Liver (tissue), 9 donors: ENCODE data around the gene ATP6AP1. TPM values are rescaled to one million over a fixed set of nuclear protein-coding genes. Genes with fewer than 3 reads are reported as not detected.

Experiments used
- DNase-seq: peaks from one replicate; pipeline ENCODE4 v3.0.0-alpha.2; 2017; ENCODE audit warnings: low spot score
- H3K27ac ChIP-seq, 2 donors: one replicate each; pipeline ENCODE4 v1.7.0; 2013; ENCODE audit warnings: inconsistent platforms in 2 of 2, low read length in 2 of 2, control low read depth in 1 of 2, low read depth in 1 of 2, mild to moderate bottlenecking in 1 of 2
- H3K27me3 ChIP-seq, 4 donors: one replicate each; pipeline versions ENCODE4 v1.6.1 to v1.7.0; 2013; ENCODE audit warnings: low read length in 3 of 4, inconsistent platforms in 1 of 4, mild to moderate bottlenecking in 1 of 4, moderate library complexity in 1 of 4; ENCODE audit not compliant: control insufficient read depth in 4 of 4, insufficient read depth in 4 of 4
- H3K36me3 ChIP-seq, 4 donors: one replicate each; pipeline versions ENCODE4 v1.6.1 to v1.7.0; 2013; ENCODE audit warnings: low read length in 3 of 4, mild to moderate bottlenecking in 3 of 4, low read depth in 1 of 4, moderate library complexity in 1 of 4; ENCODE audit not compliant: control insufficient read depth in 4 of 4, insufficient read depth in 3 of 4
- H3K4me1 ChIP-seq, 4 donors: one replicate each; pipeline versions ENCODE4 v1.6.1 to v1.7.0; 2013; ENCODE audit warnings: low read length in 3 of 4, mild to moderate bottlenecking in 3 of 4, moderate library complexity in 1 of 4; ENCODE audit not compliant: control insufficient read depth in 4 of 4, insufficient read depth in 4 of 4
- H3K4me3 ChIP-seq, 3 donors: one replicate each; pipeline versions ENCODE4 v1.6.1 to v1.7.0; 2013; ENCODE audit warnings: low read length in 3 of 3, control low read depth in 1 of 3, low read depth in 1 of 3, mild to moderate bottlenecking in 1 of 3
- H3K9ac ChIP-seq, 2 donors: one replicate each; pipeline ENCODE4 v1.7.0; 2013; ENCODE audit warnings: low read length in 2 of 2, mild to moderate bottlenecking in 2 of 2, moderate library complexity in 2 of 2, control low read depth in 1 of 2, low read depth in 1 of 2
- H3K9me3 ChIP-seq, 4 donors: one replicate each; pipeline versions ENCODE4 v1.6.1 to v1.7.0; 2013; ENCODE audit warnings: low read length in 3 of 4; ENCODE audit not compliant: control insufficient read depth in 4 of 4
- ATF3 ChIP-seq: IDR thresholded peaks from 2 replicates; pipeline ENCODE4 v1.6.1; 2016; ENCODE audit warnings: antibody characterized with exemption
- CTCF ChIP-seq: fragments of 150-350 bp; IDR thresholded peaks from 2 replicates; pipeline ENCODE4 v1.5.1; 2017; ENCODE audit warnings: improper control_type of control experiment, low read depth, low read length; ENCODE audit not compliant: missing input control
- EGR1 ChIP-seq, 2 donors: IDR thresholded peaks; 2 replicates each; pipeline ENCODE4 v1.6.1; 2016 to 2018; ENCODE audit warnings: antibody characterized with exemption in 2 of 2, low read depth in 2 of 2
- FOXA1 ChIP-seq: IDR thresholded peaks from 2 replicates; pipeline ENCODE4 v1.6.1; 2016; ENCODE audit warnings: antibody characterized with exemption
- FOXA2 ChIP-seq: IDR thresholded peaks from 2 replicates; pipeline ENCODE4 v1.6.1; 2016; ENCODE audit warnings: antibody characterized with exemption
- GABPA ChIP-seq, 2 donors: IDR thresholded peaks in 1 of 2; conservative IDR thresholded peaks in 1 of 2; 2 replicates each; pipeline ENCODE4 v1.6.1; 2016; ENCODE audit warnings: antibody characterized with exemption in 2 of 2, mild to moderate bottlenecking in 1 of 2, moderate library complexity in 1 of 2
- HNF4A ChIP-seq, 2 donors: conservative IDR thresholded peaks; 2 replicates each; pipeline ENCODE4 v1.6.1; 2016; ENCODE audit warnings: antibody characterized with exemption in 2 of 2, mild to moderate bottlenecking in 2 of 2
- HNF4G ChIP-seq: IDR thresholded peaks from 2 replicates; pipeline ENCODE4 v1.6.1; 2016; ENCODE audit warnings: antibody characterized with exemption
- JUND ChIP-seq, 2 donors: IDR thresholded peaks; 2 replicates each; pipeline ENCODE4 v1.6.1; 2016; ENCODE audit warnings: antibody characterized with exemption in 2 of 2
- MAX ChIP-seq: IDR thresholded peaks from 2 replicates; pipeline ENCODE4 v1.6.1; 2016; ENCODE audit warnings: antibody characterized with exemption
- NR2F2 ChIP-seq: IDR thresholded peaks from 2 replicates; pipeline ENCODE4 v1.6.1; 2016; ENCODE audit warnings: antibody characterized with exemption
- REST ChIP-seq: IDR thresholded peaks from 2 replicates; pipeline ENCODE4 v1.6.1; 2016; ENCODE audit warnings: antibody characterized with exemption, mild to moderate bottlenecking
- RXRA ChIP-seq, 2 donors: IDR thresholded peaks; 2 replicates each; pipeline ENCODE4 v1.6.1; 2017 to 2018; ENCODE audit warnings: antibody characterized with exemption in 2 of 2, mild to moderate bottlenecking in 1 of 2
- SP1 ChIP-seq: IDR thresholded peaks from 2 replicates; pipeline ENCODE4 v1.6.1; 2018; ENCODE audit warnings: antibody characterized with exemption, mild to moderate bottlenecking
- TAF1 ChIP-seq: conservative IDR thresholded peaks from 2 replicates; pipeline ENCODE4 v1.6.1; 2016; ENCODE audit warnings: antibody characterized with exemption, mild to moderate bottlenecking
- YY1 ChIP-seq: IDR thresholded peaks from 2 replicates; pipeline ENCODE4 v1.6.1; 2016; ENCODE audit warnings: antibody characterized with exemption, mild to moderate bottlenecking
- ZBTB33 ChIP-seq: IDR thresholded peaks from 2 replicates; pipeline ENCODE4 v1.6.1; 2016; ENCODE audit warnings: antibody characterized with exemption
- WGBS: extraction: QIAGEN DNeasy Blood & Tissue Kit; methylation state at CpG from one replicate; pipeline ENCODE4 v1.1.7; 2013; 5-methylcytosine and 5-hydroxymethylcytosine counted together
- polyA plus RNA-seq, 2 donors: library from polyadenylated mRNA; stranded (reverse) in 1 of 2; unstranded in 1 of 2; fragments of 200-250 nt in 1 of 2; fragments of >200 nt in 1 of 2; fragmentation: Nextera tagmentation in 1 of 2; extraction: Ambion mirVana in 1 of 2; gene quantifications; one replicate each; pipeline versions ENCODE4 v1.2.1 to v1.2.3, GENCODE V29; 2013 to 2015
- total RNA-seq, 2 donors: library from RNA; depleted of rRNA; stranded (reverse); fragments of >200 nt; gene quantifications; one replicate each; pipeline ENCODE4 v1.2.3, GENCODE V29; 2014
- donor health status: healthy.
- donor health status: healthy.
- donor health status: healthy.
- donor health status: healthy.
- donor health status: healthy.

Gene ATP6AP1
- total and polyA plus RNA-seq, 4 donors, result 35.2 to 43.3 (median 40.8) TPM

GRCh38 chrX:154467556-154467955, 39.1 kb downstream of the ATP6AP1 start:
- no peak overlapping the region for H3K27ac ChIP-seq
- no peaks in the 10 kb centered on the region for H3K27me3 ChIP-seq
- H3K4me3 ChIP-seq, result no peak overlapping the region
- peaks cover 0 to 2% (median 0%) of the 10 kb centered on the region in 4 donors for H3K36me3 ChIP-seq
- H3K9ac ChIP-seq, result no peak overlapping the region
- TF ChIP-seq GABPA (IDR thresholded peaks at IDR 0.05 in 1 of 2, conservative IDR thresholded peaks at IDR 0.05 in 1 of 2) (no peak), EGR1 (IDR thresholded peaks at IDR 0.05; ENCODE audit: low read depth in 2 of 2) (no peak), MAX (no peak), JUND (IDR thresholded peaks at IDR 0.05) (no peak), YY1 (no peak)
- no peaks in the 10 kb centered on the region for H3K4me1 ChIP-seq
- no peaks in the 10 kb centered on the region for H3K9me3 ChIP-seq
- no peak for DNase-seq
- WGBS, result 98% methylated on average over 21 of the region's 21 CpGs

- no peak overlapping the region for H3K4me3 ChIP-seq
- no peak overlapping the region for H3K27ac ChIP-seq
- 98% methylated on average over 23 of the region's 23 CpGs for WGBS
- no peak for TF ChIP-seq TAF1
- no peak for TF ChIP-seq HNF4G
- TF ChIP-seq HNF4A (conservative IDR thresholded peaks at IDR 0.05), result no peak
- no peak for TF ChIP-seq SP1
- no peak for TF ChIP-seq ZBTB33
- TF ChIP-seq ATF3, result no peak
- no peak for TF ChIP-seq RXRA (IDR thresholded peaks at IDR 0.05)
- no peaks in the 10 kb centered on the region for H3K27me3 ChIP-seq
- H3K9ac ChIP-seq, result no peak overlapping the region
- H3K9me3 ChIP-seq, result no peaks in the 10 kb centered on the region
- DNase-seq, result no peak
- no peaks in the 10 kb centered on the region for H3K4me1 ChIP-seq
- peaks cover 0 to 2% (median 0%) of the 10 kb centered on the region in 4 donors for H3K36me3 ChIP-seq
Measured at GRCh38 chrX:154468217-154468616, 39.7 kb downstream of the ATP6AP1 start.

GRCh38 chrX:154469114-154469513, 40.6 kb downstream of the ATP6AP1 start:
- Histone ChIP-seq H3K4me3 (no peak overlapping the region), H3K9ac (no peak overlapping the region), H3K27ac (no peak overlapping the region), H3K36me3 (peaks cover 0 to 2% (median 0%) of the 10 kb centered on the region in 4 donors), H3K9me3 (no peaks in the 10 kb centered on the region), H3K27me3 (no peaks in the 10 kb centered on the region), H3K4me1 (no peaks in the 10 kb centered on the region)
- 96% methylated on average over 9 of the region's 9 CpGs for WGBS
- TF ChIP-seq CTCF (no peak), EGR1 (IDR thresholded peaks at IDR 0.05; ENCODE audit: low read depth in 2 of 2) (no peak), RXRA (IDR thresholded peaks at IDR 0.05) (no peak), TAF1 (no peak), REST (no peak), NR2F2 (no peak), FOXA2 (no peak), FOXA1 (no peak), HNF4A (conservative IDR thresholded peaks at IDR 0.05) (no peak)
- DNase-seq, result no peak
